Skin of body (tissue), 3 donors: Measurements from ENCODE around the gene BCAP31. TPM values are rescaled to one million over a fixed set of nuclear protein-coding genes. Genes with fewer than 3 reads are reported as not detected.

Experiments used
- DNase-seq: peaks from one replicate; lab custom pipeline; 2025; lab: John Stamatoyannopoulos, UW
- small RNA-seq: library from RNA; depleted of rRNA; stranded (forward); fragments of <200 nt; gene quantifications from one replicate; pipeline ENCODE3, GENCODE V24; 2014; ENCODE audit warnings: low replicate concordance
- total RNA-seq: library from RNA; depleted of rRNA; stranded (reverse); fragments of >200 nt; gene quantifications from one replicate; pipeline ENCODE4 v1.2.3, GENCODE V29; 2014

The BCAP31 gene
- total RNA-seq, 1 donor from 2014 or later: 92.8 TPM

DNA sequence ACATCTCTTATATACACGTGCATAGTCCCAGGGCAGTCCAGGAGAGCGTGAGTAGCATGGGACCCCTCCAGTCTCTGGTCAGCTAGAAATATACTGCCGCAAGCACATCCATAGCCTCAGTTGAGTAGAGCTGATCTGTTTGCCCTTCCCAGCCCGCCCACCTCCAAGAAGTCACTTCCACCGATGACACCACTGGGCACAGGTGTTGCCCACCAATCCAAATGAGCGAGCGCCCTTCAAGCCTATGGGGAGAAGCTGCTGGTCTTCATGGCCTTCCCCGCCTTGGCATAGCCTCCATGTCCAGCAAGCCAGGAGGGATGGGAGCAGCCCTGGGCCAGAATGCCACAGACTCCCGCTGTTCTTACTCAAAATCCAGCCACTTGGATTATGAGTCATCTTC is 67.0 kb downstream of the BCAP31 start:
- DNase-seq: no peak

DNA sequence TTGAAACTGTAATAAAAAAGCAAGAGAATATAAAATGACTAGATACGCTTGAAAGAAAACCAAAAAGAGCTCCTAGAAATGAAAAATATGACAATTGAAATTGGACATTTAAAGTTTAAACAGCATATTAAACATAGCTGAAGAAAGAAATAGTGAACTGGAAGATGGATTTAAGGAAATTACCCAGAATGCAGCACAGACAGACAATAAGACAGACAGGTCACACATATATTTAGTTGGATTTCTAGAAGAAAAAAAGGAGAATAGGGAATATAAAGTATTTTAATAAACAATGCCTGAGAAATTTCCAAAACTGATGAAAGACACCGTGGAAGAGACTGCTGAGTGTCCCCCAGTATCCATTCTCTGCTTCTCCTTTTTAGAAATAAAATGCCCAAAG is 70.6 kb downstream of the BCAP31 start:
- DNase-seq: no peak

- no peak for DNase-seq
These were observed 72.6 kb downstream of the BCAP31 start for GRCh38 chrX:153651540-153652079.

GRCh38 chrX:153650959-153651358 is 73.2 kb downstream of the BCAP31 start:
- no peak for DNase-seq

Small RNA genes lying within 50 kb of the gene (small RNA-seq; reads per million reads assigned to genes)
- gene RN7SL687P: not detected

Other genes starting within 250 kb of the BCAP31 start
- 28.1 TPM for gene BGN, start 229.4 kb downstream of the BCAP31 start, total RNA-seq
- 0.10 TPM for gene ATP2B3, start 206.7 kb downstream of the BCAP31 start, total RNA-seq
- gene CCNQ, start 125.2 kb downstream of the BCAP31 start, total RNA-seq: 11.1 TPM
- 0.10 TPM for gene DUSP9, start 77.2 kb downstream of the BCAP31 start, total RNA-seq
- gene PNCK, start 50.6 kb downstream of the BCAP31 start, total RNA-seq: 0.99 TPM
- gene SLC6A8, start 36.5 kb downstream of the BCAP31 start, total RNA-seq: 22.0 TPM
- gene ABCD1, start 469 bp upstream of the BCAP31 start, total RNA-seq: 4.0 TPM
- gene PLXNB3, start 39.9 kb upstream of the BCAP31 start, total RNA-seq: 2.2 TPM
- gene SRPK3, start 56.7 kb upstream of the BCAP31 start, total RNA-seq: 6.7 TPM
- gene IDH3G, start 70.0 kb upstream of the BCAP31 start, total RNA-seq: 26.6 TPM
- gene SSR4, start 70.3 kb upstream of the BCAP31 start, total RNA-seq: 99.7 TPM
- 3.1 TPM for gene PDZD4, start 106.2 kb upstream of the BCAP31 start, total RNA-seq
- 3.6 TPM for gene L1CAM, start 161.8 kb upstream of the BCAP31 start, total RNA-seq
- gene AVPR2, start 180.3 kb upstream of the BCAP31 start, total RNA-seq: 0.89 TPM
- 14.4 TPM for gene ARHGAP4, start 201.9 kb upstream of the BCAP31 start, total RNA-seq
- 25.9 TPM for gene NAA10, start 210.7 kb upstream of the BCAP31 start, total RNA-seq
- 5.0 TPM for gene RENBP, start 220.3 kb upstream of the BCAP31 start, total RNA-seq
- gene HCFC1, start 247.4 kb upstream of the BCAP31 start, total RNA-seq: 13.6 TPM
- 2.9 TPM for gene TMEM187, start 248.4 kb upstream of the BCAP31 start, total RNA-seq